Measurements from ENCODE around the gene CERT1.

CERT1 gene

DNA sequence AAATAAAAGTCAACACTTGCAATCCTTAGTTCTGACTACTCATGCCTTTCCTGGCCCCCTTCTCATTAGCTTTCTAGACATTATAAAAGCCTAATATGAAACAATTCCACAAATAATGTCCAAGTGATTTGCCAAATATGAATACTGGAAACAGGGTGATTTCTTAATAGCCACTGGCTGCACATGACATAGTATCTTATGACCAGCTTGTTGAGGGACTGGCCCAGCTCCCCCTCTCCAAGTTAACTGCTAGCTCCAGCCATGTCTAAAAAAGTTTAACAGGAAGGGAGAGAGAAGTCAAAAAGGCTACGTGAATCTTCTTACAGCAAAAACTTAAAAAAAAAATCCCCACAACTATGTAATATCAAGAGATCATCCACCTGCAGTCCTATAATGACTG, 1.5 kb downstream of the CERT1 start:
- no peak for TF ChIP-seq TAF1 (IDR thresholded peaks at IDR 0.05; ENCODE audit: borderline replicate concordance, insufficient read depth, low read length)
- no peak for TF ChIP-seq FOXP2 (optimal IDR thresholded peaks at IDR 0.05; ENCODE audit: borderline replicate concordance, extremely low read depth, extremely low read length, insufficient read depth)
- TF ChIP-seq POLR2AphosphoS5 (IDR thresholded peaks at IDR 0.05; ENCODE audit: low read depth, low read length) = no peak
- TF ChIP-seq, protein P1, sequence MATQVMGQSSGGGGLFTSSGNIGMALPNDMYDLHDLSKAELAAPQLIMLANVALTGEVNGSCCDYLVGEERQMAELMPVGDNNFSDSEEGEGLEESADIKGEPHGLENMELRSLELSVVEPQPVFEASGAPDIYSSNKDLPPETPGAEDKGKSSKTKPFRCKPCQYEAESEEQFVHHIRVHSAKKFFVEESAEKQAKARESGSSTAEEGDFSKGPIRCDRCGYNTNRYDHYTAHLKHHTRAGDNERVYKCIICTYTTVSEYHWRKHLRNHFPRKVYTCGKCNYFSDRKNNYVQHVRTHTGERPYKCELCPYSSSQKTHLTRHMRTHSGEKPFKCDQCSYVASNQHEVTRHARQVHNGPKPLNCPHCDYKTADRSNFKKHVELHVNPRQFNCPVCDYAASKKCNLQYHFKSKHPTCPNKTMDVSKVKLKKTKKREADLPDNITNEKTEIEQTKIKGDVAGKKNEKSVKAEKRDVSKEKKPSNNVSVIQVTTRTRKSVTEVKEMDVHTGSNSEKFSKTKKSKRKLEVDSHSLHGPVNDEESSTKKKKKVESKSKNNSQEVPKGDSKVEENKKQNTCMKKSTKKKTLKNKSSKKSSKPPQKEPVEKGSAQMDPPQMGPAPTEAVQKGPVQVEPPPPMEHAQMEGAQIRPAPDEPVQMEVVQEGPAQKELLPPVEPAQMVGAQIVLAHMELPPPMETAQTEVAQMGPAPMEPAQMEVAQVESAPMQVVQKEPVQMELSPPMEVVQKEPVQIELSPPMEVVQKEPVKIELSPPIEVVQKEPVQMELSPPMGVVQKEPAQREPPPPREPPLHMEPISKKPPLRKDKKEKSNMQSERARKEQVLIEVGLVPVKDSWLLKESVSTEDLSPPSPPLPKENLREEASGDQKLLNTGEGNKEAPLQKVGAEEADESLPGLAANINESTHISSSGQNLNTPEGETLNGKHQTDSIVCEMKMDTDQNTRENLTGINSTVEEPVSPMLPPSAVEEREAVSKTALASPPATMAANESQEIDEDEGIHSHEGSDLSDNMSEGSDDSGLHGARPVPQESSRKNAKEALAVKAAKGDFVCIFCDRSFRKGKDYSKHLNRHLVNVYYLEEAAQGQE (IDR thresholded peaks at IDR 0.05; ENCODE audit: insufficient read depth in 1 of 2, low read depth in 2 of 2, low read length in 2 of 2) = no peak

DNA sequence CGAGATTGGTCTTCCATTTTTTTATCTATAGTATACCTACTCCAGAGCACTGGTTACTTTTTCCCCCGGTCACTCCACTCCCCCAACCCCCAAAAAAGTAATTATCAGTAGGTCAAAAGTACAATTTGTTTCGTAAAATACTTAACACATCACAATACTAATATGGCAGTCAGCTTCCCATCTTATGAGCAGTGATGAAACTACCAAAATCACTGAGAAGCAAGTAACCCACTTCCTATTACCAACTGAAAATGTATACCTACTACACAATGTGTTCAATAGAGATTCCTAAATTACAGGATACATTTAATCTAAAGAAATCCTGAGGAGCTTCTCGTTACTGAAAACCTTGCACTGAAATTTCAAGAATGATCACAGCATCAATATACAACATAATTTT, 1.9 kb downstream of the CERT1 start:
- TF ChIP-seq POLR2AphosphoS5 (IDR thresholded peaks at IDR 0.05; ENCODE audit: low read depth, low read length) = no peak
- no peak for TF ChIP-seq TAF1 (IDR thresholded peaks at IDR 0.05; ENCODE audit: borderline replicate concordance, insufficient read depth, low read length)
- TF ChIP-seq, protein P1 (IDR thresholded peaks at IDR 0.05; ENCODE audit: insufficient read depth in 1 of 2, low read depth in 2 of 2, low read length in 2 of 2) = no peak
- no peak for TF ChIP-seq FOXP2 (optimal IDR thresholded peaks at IDR 0.05; ENCODE audit: borderline replicate concordance, extremely low read depth, extremely low read length, insufficient read depth)
- TF ChIP-seq SIN3A (IDR thresholded peaks at IDR 0.05; ENCODE audit: borderline replicate concordance, insufficient read depth, low read length) = no peak

DNA sequence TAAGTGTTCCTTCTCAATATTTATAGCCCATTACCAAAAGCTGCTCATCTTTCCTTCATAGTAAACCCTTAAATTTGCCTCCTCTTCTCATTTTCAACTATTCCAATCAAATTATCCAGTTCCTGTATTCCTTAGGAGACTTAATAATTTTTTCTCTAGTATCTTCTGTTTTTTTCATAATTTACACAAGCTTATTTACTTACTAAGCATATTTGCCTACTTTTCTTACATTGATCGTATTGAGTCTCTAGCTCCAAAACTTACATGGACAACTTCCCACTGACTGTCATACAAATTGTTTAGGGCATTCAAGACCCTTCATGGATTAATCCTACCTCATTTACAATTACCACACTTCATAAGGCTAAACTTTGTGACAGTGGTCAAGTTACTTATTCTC, 3.6 kb downstream of the CERT1 start:
- TF ChIP-seq, protein P1 (IDR thresholded peaks at IDR 0.05; ENCODE audit: insufficient read depth in 1 of 2, low read depth in 2 of 2, low read length in 2 of 2) = no peak
- no peak for TF ChIP-seq SIN3A (IDR thresholded peaks at IDR 0.05; ENCODE audit: borderline replicate concordance, insufficient read depth, low read length)
- no peak for TF ChIP-seq POLR2AphosphoS5 (IDR thresholded peaks at IDR 0.05; ENCODE audit: low read depth, low read length)
- TF ChIP-seq FOXP2 (optimal IDR thresholded peaks at IDR 0.05; ENCODE audit: borderline replicate concordance, extremely low read depth, extremely low read length, insufficient read depth) = no peak
- no peak for TF ChIP-seq TAF1 (IDR thresholded peaks at IDR 0.05; ENCODE audit: borderline replicate concordance, insufficient read depth, low read length)

DNA sequence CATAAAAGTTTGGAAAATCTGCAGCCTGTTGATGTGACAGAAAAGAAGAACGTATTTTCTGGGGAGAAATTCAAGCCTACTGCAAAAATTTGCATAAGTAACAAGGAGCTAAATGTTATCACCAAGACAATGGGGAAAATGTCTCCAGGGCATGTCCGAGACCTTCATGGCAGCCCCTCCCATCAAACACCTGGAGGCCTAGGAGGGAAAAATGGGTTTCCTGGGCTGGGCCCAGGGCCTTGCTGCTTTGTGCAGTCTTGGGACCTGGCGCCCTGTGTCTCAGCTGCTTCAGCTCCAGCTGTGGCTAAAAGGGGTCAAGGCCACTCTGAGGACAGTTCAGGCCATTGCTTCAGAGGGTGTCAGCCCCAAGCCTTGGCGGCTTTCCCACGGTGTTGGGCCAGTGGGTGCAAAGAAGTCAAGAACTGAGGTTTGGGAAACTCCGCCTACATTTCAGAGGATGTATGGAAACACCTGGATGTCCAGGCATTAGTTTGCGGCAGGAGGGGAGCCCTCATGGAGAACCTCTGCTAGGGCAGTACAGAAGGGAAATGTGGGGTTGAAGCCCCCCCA, 13.1 kb downstream of the CERT1 start:
- TF ChIP-seq, protein P1 (IDR thresholded peaks at IDR 0.05; ENCODE audit: insufficient read depth in 1 of 2, low read depth in 2 of 2, low read length in 2 of 2) = no peak
- no peak for TF ChIP-seq SIN3A (IDR thresholded peaks at IDR 0.05; ENCODE audit: borderline replicate concordance, insufficient read depth, low read length)
- no peak for TF ChIP-seq FOXP2 (optimal IDR thresholded peaks at IDR 0.05; ENCODE audit: borderline replicate concordance, extremely low read depth, extremely low read length, insufficient read depth)
- TF ChIP-seq TAF1 (IDR thresholded peaks at IDR 0.05; ENCODE audit: borderline replicate concordance, insufficient read depth, low read length) = no peak

DNA sequence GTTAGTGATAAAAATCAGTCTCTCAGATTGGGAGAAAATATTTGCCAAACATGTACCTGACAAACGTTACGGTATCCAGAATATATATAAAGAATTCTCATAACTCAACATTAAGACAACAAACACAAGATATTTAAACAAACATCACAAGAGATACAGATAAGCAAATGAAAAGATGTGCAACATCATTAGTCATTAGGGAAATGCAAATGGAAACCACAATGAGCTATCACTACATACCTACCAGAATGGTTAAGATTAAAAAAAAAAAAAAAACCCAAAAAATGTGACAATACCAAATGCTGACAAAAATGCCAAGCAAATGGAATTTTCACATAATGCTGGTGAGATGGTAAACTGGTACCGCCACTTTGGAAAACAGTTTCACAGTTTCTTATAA, 15.4 kb downstream of the CERT1 start:
- TF ChIP-seq TAF1 (IDR thresholded peaks at IDR 0.05; ENCODE audit: borderline replicate concordance, insufficient read depth, low read length) (no peak), FOXP2 (optimal IDR thresholded peaks at IDR 0.05; ENCODE audit: borderline replicate concordance, extremely low read depth, extremely low read length, insufficient read depth) (no peak), SIN3A (IDR thresholded peaks at IDR 0.05; ENCODE audit: borderline replicate concordance, insufficient read depth, low read length) (no peak), POLR2AphosphoS5 (IDR thresholded peaks at IDR 0.05; ENCODE audit: low read depth, low read length) (no peak)
- TF ChIP-seq, protein P1 (IDR thresholded peaks at IDR 0.05; ENCODE audit: insufficient read depth in 1 of 2, low read depth in 2 of 2, low read length in 2 of 2) = no peak

Data from PFSK-1 (cell line).